GM12873 (cell line): ENCODE data around the gene NIP7.

Experiments
- CTCF ChIP-seq: IDR thresholded peaks from 2 replicates; pipeline ENCODE4 v1.5.1; 2012; ENCODE audit warnings: low read depth, mild to moderate bottlenecking, moderate library complexity, low read length, control low read depth; ENCODE audit not compliant: insufficient read depth; ENCODE audit errors: missing control alignments

Gene NIP7

GRCh38 chr16:69382421-69382820, 42.8 kb downstream of the NIP7 start:
- TF ChIP-seq CTCF, result no peak

DNA sequence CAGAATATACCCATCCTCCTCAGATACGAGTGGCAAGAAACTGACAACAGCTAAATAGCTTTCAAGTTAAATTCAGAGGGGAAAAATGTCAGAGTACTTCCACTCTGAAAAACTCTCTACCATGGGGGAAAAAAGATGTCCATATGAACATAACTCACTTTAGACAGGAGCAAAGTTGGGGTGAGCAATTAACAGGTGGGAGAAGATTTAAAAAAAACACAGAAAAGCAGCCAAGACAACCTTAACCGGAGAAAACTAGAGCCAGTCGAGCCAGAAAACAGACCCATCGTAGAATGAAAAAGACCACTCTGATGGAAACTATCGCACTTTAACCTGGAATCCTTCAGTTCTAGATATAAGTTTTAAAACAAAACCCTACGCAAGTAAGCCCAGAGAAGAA, 45.4 kb downstream of the NIP7 start:
- no peak for TF ChIP-seq CTCF

- no peak for TF ChIP-seq CTCF
Observed at GRCh38 chr16:69386596-69386995, 47.0 kb downstream of the NIP7 start.
